Stimulated activated CD4-positive, alpha-beta T cell treated with anti-CD3 and anti-CD28 coated beads, TNF-alpha, amount 100 ng/mL, for 48 hours (primary cell): Measurements from ENCODE around the gene LBH.

Source experiments
- DNase-seq, 3 donors: peaks; one replicate each; pipeline ENCODE4 v3.0.0-alpha.2; 2020; ENCODE audit warnings: low read depth in 3 of 3

The LBH gene

GRCh38 chr2:30217644-30218337 is 13.5 kb upstream of the LBH start:
- no peak for DNase-seq

- no peak for DNase-seq
These were observed 13.0 kb upstream of the LBH start for GRCh38 chr2:30218338-30218713.

DNA sequence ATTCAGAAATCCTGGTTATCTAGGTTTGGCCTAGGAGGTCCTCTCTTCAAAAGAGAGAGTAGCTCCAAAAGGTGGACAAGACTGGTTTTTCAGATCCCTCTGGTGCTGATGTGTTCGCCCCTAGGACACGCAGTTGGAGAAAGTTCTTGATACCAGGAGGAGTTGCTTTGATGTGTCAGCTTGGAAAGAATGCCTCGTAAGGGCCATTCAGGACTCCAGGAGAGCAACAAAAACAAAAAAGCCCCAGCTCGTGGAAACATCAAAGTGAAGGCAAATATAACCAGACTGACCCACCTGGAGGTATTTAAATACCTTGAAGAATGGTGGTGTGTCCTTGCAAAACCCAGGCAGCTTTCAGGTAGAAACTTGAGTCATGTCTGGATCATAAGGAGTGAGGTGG is 12.5 kb upstream of the LBH start:
- DNase-seq = no peak

GRCh38 chr2:30219886-30220875 is 11.2 kb upstream of the LBH start:
- no peak for DNase-seq

DNA sequence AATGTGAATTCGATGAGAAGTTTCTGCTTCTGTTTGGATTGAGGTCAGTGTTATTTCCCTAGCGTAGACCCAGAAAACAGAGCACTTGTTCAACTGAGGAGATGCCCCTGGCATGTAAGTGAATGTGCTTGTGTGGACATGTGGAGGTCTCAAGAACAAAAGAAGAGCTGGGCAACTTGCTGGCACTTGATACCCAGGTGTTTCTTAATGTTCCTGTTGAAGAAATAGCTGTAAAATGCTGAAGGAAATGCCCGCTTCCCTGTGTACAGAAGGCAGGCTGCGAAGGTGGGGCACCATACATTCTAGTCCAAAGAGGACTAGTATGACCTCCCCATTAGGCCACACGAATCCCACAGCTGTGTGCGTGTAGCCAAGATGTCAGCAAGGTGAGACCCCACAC is 9.8 kb upstream of the LBH start:
- DNase-seq = no peak

GRCh38 chr2:30222031-30222430 is 9.3 kb upstream of the LBH start:
- no peak for DNase-seq

GRCh38 chr2:30222636-30223360 is 8.5 kb upstream of the LBH start:
- DNase-seq = no peak

DNA sequence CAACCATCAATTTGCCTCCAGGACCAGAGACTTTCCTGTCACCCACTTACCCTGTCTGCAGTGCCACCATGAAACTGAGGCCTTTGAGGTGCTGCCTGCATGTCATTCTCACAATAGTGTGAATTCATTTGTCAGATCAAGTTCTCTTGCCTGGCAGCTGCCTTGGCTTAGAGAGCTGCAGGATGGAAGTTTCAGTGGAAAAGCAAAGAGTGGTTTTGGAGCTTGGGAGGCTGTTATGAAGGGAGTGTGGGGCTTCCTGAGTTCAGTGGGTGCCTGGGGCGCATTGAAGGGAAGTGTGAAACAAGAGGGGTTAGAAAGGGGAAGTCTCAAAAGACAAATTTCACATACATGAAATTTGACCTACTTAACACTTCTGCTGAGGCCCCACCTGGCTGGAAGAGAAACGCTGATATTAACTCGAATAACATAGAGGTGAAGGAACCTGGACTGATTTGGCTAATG is 7.9 kb upstream of the LBH start:
- DNase-seq = no peak

- DNase-seq = no peak
These were observed 7.2 kb upstream of the LBH start for GRCh38 chr2:30224151-30224550.

DNA sequence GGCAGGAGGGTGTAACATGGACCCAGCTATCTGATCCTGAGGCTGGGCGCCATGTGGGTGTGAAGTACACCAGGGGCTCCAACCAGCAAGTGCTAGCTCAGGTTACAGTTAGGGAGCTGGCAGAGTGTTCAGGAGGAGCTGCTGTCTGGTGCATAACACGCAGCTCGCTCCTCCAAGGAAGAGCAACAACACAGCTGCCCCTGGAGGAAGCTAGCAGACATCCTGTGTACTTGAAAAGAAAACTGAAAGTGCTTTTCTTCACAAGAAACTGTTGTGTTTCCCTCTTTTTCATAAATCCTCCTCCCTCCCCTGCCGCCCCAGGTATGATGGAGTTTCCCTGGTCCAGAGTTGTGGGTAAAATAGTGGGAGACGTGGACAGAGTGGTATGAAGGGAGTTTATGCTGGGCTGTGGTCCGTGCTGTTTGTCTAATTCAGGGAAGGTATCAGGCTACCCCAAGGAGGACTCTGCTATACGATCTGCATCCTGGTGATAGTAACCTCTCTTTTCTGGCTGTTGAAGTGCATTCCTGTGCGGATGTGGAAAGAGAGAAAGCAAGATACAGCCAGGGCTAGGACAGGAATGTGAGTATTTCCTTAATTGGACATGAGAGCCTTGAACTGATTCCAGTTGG is 6.1 kb upstream of the LBH start:
- no peak for DNase-seq

GRCh38 chr2:30226144-30227032 is 4.9 kb upstream of the LBH start:
- no peak for DNase-seq

GRCh38 chr2:30229596-30229995 is 1.7 kb upstream of the LBH start:
- DNase-seq = no peak

DNA sequence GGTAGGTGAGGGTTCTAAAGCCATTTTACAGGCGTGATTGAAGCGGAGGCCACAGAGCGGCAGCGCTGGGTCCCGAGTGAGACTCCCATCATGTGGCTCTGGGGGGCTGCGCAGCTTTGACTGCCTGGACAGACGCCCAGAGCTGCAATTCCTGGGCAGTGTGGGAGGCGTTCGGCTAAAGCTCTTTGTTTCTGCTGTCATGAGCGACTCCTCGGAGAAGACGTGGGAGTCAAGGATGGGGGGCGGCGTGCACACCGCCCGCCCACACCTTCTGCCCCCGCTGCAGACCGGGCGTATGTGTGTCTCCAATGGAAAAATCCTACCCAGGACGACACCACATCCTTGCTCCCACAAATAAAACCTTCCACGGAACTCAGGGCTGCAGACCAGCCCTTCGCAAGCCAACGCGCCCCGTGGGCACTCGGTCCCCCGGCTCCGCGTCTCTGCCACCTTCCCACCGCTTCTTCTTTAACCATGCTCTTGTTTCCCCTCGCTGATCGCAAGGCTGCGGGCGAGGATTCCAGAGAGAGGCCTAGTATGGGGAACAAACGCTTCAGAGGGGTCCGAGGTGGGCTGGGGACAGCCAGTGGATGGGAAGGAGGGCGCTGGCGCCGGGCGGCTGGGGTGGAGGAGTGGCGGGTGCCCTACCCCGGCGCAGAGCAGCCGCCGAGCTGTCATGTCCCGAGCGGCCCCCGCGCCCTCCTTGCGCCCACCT is 680 bp upstream of the LBH start:
- no peak for DNase-seq

GRCh38 chr2:30231996-30232800 is 864 bp downstream of the LBH start:
- peak in 2 of 3 donors; percentile 39 to 58 for DNase-seq

DNA sequence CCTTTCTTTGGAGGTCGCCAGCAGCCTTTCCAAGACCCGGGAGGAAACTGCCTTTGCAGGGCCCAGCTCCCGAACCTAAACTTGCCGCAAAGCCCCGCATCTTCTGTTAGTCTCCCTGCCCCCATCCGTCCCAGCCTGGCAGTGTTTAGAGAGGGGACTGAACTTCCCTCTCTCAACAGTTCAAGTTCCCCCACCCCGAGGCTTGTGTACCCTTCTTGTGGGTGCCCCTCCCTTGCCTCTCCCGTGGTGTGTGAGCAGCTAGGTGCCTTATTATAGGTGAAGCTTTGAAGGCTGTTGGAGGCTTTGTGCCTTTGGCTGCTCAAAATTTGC is 1.4 kb downstream of the LBH start:
- DNase-seq = no peak

DNA sequence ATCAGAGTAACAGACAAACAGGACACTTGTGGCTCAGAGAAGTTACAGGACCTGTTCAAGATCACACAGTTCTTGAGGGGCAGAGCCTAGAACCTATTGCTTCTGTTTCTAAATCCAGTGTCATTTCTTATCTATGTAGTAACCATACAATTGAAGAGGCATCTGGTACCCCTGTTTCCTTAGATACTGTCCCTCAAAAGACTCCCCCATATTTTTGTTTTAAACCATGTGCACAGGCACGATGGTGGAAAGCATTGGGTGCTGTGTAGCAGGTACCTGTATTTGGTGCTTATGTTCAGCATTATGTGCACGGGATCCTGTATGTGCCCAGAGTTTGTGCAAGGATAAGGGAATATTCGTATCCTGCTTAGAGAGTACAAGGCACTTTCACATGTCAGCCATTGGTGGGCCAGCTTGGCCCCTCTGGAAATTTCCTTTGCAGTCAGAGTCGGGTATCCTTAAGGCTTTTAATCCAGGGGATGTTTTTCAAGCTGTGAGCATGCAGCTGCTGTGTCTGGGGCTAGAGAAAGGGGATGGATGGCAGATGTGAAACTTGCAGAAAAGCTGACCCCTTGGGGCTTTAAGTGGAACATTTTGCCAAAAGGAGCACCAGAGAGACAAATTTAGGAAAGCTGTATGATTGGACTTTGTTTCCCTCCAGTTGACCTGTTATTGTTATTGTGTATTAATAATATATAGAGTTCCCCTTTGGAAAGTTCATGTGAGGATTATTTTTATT is 2.1 kb downstream of the LBH start:
- no peak for DNase-seq

- DNase-seq = peak in 1 of 3 donors; percentile 36
These were observed 3.0 kb downstream of the LBH start for GRCh38 chr2:30234180-30234971.
